NOMO-1 (cell line): ENCODE results near the gene LCE3E.
"Not testable (repeated sequence)": the region's sequence is repeated elsewhere in the genome, so short reads cannot be mapped to it uniquely, and the experiment has no call there.

Experiments used
- DNase-seq, 2 experiments: peaks; one replicate each; lab custom pipeline; 2025; ENCODE audit not compliant: unreplicated experiment in 2 of 2; lab: John Stamatoyannopoulos, UW

LCE3E gene

GRCh38 chr1:152566681-152567080 is at the start of gene LCE3E:
LCE3E (minus strand) TSS chr1:152566780; CDS start chr1:152566208, 572 bp downstream.
- DNase-seq = no peak

GRCh38 chr1:152613511-152613910 is 46.9 kb upstream of the LCE3E start, which contains the start of gene LCE3B:
LCE3B (plus strand) TSS chr1:152613811; CDS start chr1:152613811, 0 bp downstream.
- no peak for DNase-seq

- no peak for DNase-seq
Observed at GRCh38 chr1:152599934-152600333, 33.4 kb upstream of the LCE3E start, which contains the start of gene LCE3C. LCE3C (plus strand) TSS chr1:152600234; CDS start chr1:152600732, 498 bp downstream.

- no peak for DNase-seq
Observed at GRCh38 chr1:152596986-152597385, 30.4 kb upstream of the LCE3E start.

- no peak for DNase-seq
Observed at GRCh38 chr1:152585586-152585985, 19.0 kb upstream of the LCE3E start.

- DNase-seq = no peak
Observed at GRCh38 chr1:152582647-152583046, 16.1 kb upstream of the LCE3E start.

- no peak for DNase-seq
Observed at GRCh38 chr1:152580433-152580832, 13.9 kb upstream of the LCE3E start, which contains the start of gene LCE3D. LCE3D (minus strand) TSS chr1:152580516; CDS start chr1:152579936, 580 bp downstream.

GRCh38 chr1:152579526-152579925 is 12.9 kb upstream of the LCE3E start:
- DNase-seq = not testable (repeated sequence)

GRCh38 chr1:152577168-152577567 is 10.6 kb upstream of the LCE3E start:
- no peak for DNase-seq

- no peak for DNase-seq
Observed at GRCh38 chr1:152565535-152566215, 905 bp downstream of the LCE3E start.

- no peak for DNase-seq
Observed at GRCh38 chr1:152565115-152565514, 1.5 kb downstream of the LCE3E start.

GRCh38 chr1:152548358-152548757 is 18.2 kb downstream of the LCE3E start:
- DNase-seq = not testable (repeated sequence)

- no peak for DNase-seq
Observed at GRCh38 chr1:152546704-152547103, 19.9 kb downstream of the LCE3E start.

- no peak for DNase-seq
Observed at GRCh38 chr1:152543820-152544219, 22.8 kb downstream of the LCE3E start.

- no peak for DNase-seq
Observed at GRCh38 chr1:152539901-152540300, 26.7 kb downstream of the LCE3E start.

GRCh38 chr1:152537496-152537895 is 29.1 kb downstream of the LCE3E start:
- no peak for DNase-seq

GRCh38 chr1:152535774-152536173 is 30.8 kb downstream of the LCE3E start:
- DNase-seq = no peak

GRCh38 chr1:152533327-152533938 is 33.1 kb downstream of the LCE3E start:
- DNase-seq = peak in 1 of 2 experiments; percentile 4

GRCh38 chr1:152525080-152525641 is 41.4 kb downstream of the LCE3E start:
- DNase-seq = no peak

- no peak for DNase-seq
Observed at GRCh38 chr1:152520561-152521090, 46.0 kb downstream of the LCE3E start.

- DNase-seq = peak; percentile 50 to 70
Observed at GRCh38 chr1:152519851-152520250, 46.7 kb downstream of the LCE3E start.
